Stimulated activated CD8-positive, alpha-beta memory T cell treated with anti-CD3 and anti-CD28 coated beads, Interleukin-15, amount 100 ng/mL, for 48 hours (primary cell): ENCODE data around the gene RGS17.

Experiments
- DNase-seq, 2 donors: peaks; one replicate each; pipeline ENCODE4 v3.0.0-alpha.2; 2020; ENCODE audit warnings: low read depth in 2 of 2

Gene RGS17

DNA sequence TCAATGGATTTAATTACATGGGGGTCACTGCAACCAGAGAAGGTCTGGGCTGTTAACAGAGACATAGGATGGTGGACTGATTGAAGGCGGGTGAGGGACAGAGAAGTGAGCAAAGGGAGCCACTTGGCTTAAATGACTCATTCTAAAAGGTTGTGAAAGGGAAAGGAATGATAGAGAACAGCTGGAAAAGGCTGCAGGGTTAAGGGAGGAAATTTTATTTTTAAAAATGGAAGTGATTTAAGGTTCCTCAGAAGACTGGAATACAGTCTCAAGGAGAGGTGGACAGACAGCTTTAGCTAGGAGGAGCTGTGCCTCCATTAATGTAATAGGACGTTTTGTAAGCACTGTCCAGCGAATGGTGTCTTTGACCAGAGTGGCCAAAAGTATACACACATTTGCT, 46.7 kb downstream of the RGS17 start:
- DNase-seq = no peak

- no peak for DNase-seq
Measured at GRCh38 chr6:153083869-153084268, 47.2 kb downstream of the RGS17 start.

DNA sequence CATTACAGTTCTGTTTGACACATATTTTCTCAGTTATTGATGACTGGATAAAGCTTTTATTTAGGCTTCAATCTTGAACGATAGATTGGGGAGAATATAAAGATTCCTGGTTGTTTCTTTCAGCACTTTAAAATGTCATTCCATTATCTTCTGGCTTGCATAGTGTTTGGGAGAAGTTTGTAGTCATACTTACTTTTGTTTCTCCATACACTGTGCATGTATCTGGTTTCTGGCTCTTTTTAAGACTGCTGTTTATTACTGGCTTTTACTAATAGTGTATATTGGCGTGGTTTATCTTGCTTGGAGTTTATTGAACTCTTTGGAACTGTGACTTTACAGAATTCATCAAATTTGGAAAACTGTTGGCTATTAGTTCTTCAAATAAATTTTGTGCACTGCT, 49.2 kb downstream of the RGS17 start:
- no peak for DNase-seq

GRCh38 chr6:153076431-153076830, 54.7 kb downstream of the RGS17 start:
- DNase-seq = no peak

DNA sequence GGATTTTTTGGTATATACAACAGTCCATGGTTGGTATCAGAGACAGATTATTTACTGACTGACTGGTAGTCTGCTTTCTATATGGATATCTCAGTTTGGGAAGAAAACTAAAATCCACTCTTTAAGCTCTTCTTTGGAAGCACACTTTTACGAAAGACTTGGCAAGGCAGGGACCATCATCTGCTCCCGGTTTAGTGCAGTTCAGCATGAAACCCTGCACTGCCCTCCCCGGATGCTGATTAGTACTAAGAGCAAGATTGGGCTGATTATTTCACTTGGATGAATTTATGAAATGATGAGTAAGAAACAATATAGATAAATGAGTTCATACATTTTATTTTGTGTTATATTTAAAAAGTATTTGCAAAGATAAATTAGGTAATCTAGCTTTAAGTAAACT, 56.3 kb downstream of the RGS17 start:
- no peak for DNase-seq

GRCh38 chr6:153073841-153074240, 57.2 kb downstream of the RGS17 start:
- DNase-seq = no peak

DNA sequence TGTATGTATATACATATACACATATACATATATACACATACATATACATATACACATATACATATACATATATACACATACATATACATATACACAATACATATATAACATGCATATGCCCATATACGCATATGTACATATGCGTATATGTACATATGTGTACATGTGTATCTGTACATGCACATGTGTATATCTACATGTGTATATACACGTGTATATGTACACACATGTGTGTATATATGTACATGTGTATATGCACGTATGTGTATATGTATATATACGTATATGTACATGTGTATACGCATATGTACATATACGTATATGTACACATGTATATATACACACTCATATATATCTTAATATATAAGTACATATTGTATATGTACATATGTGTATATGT, 60.3 kb downstream of the RGS17 start:
- DNase-seq = no peak

DNA sequence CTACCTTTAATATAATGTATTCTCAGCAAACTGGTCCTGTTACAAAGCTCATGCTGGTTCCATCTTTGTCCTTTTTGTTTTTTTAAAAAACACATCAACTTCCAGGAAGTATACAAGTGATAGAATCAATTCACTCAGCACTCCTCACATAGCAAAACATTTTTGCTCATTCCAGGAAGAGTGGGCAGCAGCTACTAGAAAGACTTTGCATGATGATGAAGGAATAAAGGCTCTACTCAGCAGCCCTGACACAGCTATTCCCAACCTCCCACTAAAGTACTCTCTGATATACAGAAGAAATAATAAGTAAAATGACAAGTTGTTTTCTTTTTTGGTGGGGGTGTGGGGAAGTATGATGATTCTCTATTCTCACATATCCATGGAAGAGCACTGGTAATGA, 61.2 kb downstream of the RGS17 start:
- no peak for DNase-seq

- DNase-seq = no peak
Measured at GRCh38 chr6:153065222-153065621, 65.9 kb downstream of the RGS17 start.

DNA sequence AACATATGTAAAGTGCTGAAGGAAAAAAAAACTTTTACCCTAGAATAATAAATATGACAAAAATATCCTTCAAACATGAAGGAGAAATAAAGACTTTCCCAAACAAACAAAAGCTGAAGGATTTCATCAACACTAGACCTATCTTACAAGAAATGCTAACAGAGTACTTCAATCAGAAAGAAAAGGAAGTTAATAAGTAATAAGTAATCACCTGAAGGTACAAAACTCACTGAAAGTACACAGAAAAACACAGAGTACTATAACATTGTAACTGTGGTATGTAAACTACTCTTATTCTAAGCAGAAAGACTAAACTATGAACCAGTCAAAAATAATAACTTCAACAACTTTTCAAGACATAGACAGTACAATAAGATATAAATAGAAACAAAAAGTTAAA, 67.1 kb downstream of the RGS17 start:
- DNase-seq = no peak

DNA sequence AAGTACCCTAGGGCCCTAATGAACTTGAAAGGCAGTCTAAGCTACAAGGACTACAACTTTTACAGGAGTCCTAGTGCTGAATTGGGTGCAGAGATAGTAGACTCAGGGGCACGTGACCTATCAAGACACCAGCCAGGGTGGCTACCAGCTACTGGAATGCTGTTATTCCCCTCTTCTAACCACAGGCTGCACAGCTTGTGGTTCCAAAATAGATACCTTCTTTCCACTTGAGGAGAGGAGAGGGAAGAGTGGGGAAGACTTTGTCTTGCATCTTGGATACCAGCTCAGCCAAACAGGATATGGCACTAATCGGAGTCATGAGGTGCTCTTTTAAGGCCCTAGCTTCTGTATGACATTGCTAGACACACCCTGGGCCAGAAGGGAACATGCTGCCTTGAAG, 68.6 kb downstream of the RGS17 start:
- DNase-seq = no peak

DNA sequence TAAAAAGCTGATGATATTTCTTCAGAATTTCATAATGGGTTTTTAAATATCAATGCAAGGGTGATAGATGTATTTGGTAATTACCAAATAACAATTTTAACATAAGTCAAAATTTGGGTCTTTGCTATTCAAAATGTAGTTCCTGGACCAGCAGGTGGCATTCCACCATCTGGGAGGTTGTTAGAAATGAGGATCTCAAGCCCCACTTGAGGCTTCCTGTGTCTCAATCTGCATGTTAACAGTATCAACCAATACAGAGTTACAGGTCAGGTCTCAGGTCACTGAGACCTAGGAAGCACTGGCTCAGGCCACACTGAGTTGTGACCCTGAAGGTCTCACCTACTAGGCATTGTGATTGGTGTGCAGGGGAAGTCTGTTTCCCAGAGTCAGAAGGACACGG, 71.3 kb downstream of the RGS17 start:
- no peak for DNase-seq

GRCh38 chr6:153059311-153059710, 71.8 kb downstream of the RGS17 start:
- no peak for DNase-seq

- no peak for DNase-seq
Measured at GRCh38 chr6:153058909-153059308, 72.2 kb downstream of the RGS17 start.

DNA sequence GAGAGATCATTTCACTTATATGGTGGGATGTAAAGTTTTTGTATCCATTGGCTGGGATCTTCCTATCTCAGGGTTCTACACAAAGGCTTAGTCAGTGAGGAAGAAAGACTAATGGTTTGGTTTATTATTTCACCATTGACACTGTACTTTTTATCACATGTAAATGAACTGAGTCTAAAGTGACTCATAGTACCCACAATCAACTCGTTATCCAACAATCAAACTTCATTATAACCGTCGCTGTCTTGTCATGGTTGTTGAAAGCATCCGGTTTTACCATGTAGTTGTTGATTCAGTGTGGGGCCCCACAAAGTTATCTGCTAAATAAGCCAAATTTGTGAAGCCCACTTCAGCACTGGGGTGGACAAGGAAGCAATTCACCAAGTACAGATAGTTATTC, 72.8 kb downstream of the RGS17 start:
- no peak for DNase-seq

DNA sequence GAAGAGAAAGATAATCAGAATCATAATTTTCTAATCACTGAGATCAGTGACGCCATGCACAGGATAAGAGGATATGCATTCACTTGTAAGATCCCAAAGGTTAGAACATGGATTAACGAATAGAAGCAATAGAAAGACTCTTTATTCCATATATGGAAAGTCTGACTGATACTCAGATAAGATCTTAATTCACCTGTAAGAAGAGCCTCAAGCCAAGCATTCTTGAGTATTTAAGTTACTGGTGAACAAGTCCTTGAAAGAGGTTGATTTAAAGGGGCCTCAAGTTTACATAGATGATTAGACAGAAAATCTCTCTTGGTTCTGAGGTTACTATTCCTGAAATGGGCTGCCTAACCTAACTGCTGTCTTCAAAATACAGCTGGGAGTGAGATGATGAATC, 74.8 kb downstream of the RGS17 start:
- DNase-seq = no peak

- no peak for DNase-seq
Measured at GRCh38 chr6:153051801-153052200, 79.3 kb downstream of the RGS17 start.

- no peak for DNase-seq
Measured at GRCh38 chr6:153048631-153049030, 82.5 kb downstream of the RGS17 start.

DNA sequence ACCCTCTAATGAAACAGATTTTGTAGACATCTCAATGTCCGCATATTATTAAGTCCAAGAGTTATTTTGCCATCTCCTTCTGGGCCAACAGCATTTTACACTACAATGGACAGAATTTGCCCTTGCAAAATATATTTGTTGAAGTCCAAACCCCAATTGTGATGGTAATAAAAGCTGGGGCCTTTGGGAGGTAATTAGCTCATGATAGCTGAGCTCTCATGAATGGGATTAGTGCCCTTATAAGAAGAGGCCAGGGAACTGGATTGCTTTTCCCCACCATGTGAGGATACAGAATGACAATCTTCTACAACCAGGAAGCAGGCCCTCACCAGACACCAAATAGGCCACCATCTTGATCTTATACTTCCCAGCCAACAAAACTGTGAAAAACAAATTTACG, 83.7 kb downstream of the RGS17 start:
- no peak for DNase-seq

DNA sequence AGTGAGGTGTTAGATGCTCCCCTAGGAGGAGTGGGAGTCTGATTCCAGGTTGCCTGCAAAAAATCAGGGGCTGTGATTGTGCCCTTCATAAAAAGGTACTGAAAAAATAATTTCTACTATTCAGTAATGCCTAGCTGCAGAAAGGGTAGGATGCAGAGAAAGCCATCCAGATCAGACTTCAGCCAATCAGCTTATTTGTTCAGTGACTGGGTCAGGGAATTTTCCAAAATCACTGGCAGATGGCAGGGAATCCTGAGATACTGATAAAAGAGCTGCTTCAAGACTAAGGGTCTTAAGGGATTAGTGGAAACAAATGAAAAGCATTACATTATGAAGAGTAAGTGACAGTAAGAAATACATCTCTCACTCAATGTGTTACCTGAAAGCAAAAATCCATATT, 85.8 kb downstream of the RGS17 start:
- DNase-seq = no peak

GRCh38 chr6:153044295-153044694, 86.8 kb downstream of the RGS17 start:
- DNase-seq = no peak

- DNase-seq = no peak
Measured at GRCh38 chr6:153043719-153044118, 87.4 kb downstream of the RGS17 start.

DNA sequence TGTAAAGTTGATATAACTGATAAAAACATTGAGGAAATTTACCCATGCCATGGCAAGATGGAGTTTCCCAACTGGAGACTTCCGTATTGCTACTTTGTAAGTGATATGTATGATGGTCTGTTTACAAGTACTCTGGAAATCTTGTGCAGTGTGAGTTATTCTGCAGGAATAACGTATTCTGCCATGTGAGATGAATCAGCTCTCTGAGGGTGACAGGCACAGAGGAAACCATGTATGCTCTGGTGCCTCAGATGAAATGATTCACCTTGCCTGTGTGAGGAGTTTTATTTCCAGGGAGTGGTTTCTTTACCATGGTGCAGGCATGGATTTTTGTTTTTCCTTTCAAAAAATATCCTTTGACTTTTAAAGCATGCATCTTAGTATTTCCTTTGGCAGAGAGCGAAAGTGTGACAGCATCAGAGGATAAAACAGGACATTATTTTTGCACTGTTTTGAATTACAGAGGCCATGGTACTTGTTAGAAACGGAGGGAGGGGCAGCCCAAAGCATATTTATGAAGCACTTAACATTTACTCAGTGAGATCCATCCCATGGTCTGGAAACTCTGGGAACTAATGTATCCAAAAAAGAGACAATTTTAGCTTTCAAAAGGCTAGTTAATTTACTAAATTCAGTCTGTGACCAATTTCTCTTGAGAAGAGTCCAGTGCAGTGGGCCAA, 92.6 kb downstream of the RGS17 start:
- no peak for DNase-seq

DNA sequence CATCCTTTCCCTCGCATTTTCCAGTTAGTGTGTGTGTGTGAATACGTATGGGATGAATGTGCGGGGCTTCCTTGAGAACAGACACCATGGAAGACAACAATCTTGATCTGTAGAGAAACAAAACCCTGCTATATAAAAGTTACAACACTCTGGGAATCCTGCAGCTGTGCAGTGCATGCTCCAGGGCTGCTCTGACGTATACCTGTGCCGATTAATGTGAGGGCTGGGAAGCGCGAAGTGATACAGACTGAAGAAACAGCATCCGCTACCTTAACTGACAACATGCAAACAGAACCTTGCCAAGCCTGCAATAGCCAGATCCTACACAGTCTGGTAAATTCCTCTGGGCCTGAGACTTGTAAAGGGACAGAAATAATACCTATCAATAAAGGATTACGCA, 96.9 kb downstream of the RGS17 start:
- DNase-seq = no peak
